GM23248 (cell line): ENCODE results near the gene C10orf71.

Source experiments
- EZH2 ChIP-seq: fragments of 200-600 bp; sonication (generic); IDR thresholded peaks from 2 replicates; pipeline ENCODE4 v1.6.1; 2018; ENCODE audit warnings: antibody characterized with exemption, mild to moderate bottlenecking; ENCODE audit not compliant: insufficient read depth, poor library complexity, severe bottlenecking
- EZH2phosphoT487 ChIP-seq: fragments of 200-600 bp; sonication (generic); IDR thresholded peaks from 2 replicates; pipeline ENCODE4 v1.6.1; 2018; ENCODE audit warnings: antibody characterized with exemption, moderate library complexity, mild to moderate bottlenecking, low read depth; ENCODE audit not compliant: insufficient read depth

DNA sequence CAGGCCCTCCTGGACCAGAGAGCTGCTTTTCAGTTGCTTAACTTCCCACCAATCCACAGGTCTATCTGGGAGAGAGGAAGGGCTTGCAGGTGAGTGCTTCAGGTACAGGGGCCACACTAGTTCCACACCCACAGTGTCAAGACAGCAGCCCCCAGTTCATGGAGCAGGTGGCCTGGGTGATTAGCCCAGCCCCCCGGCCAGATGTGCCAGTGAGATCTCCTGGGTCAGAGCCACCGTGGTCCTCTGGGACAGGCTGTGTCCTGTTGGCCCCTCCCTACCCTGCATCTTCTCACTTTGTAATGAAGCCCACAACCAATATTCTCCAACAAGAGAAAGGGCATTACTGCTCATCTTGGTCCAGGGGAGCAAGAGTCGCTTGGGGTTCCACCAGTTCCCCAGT is 66.3 kb downstream of the C10orf71 start:
- TF ChIP-seq EZH2phosphoT487 = no peak
- no peak for TF ChIP-seq EZH2
